Inferior parietal cortex (tissue), 1 donor: ENCODE measurements around the gene NUSAP1.
A peak's percentile ranks its signal among the peaks of the same experiment; 100 is the strongest.
"Not testable (repeated sequence)": the region's sequence is repeated elsewhere in the genome, so short reads cannot be mapped to it uniquely, and the experiment has no call there.

ENCODE experiments used
- DNase-seq: peaks from one replicate; pipeline ENCODE4 v3.0.0-alpha.2; 2016; ENCODE audit errors: extremely low spot score

NUSAP1 gene

GRCh38 chr15:41332194-41333025, at the start of gene NUSAP1, which contains the start of gene OIP5:
TSS of gene NUSAP1 (plus strand) at chr15:41332881. CDS start at chr15:41332958, 77 bp downstream.
TSS of gene OIP5 (minus strand) at chr15:41332591. CDS start at chr15:41332561, 30 bp downstream.
- DNase-seq, result peak; percentile 99

GRCh38 chr15:41282980-41283652, 49.6 kb upstream of the NUSAP1 start:
- DNase-seq, result not testable (repeated sequence)

- peak; percentile 100 for DNase-seq
Measured at GRCh38 chr15:41283653-41284426, 48.8 kb upstream of the NUSAP1 start.

GRCh38 chr15:41284427-41285177, 48.1 kb upstream of the NUSAP1 start:
- no peak for DNase-seq

- no peak for DNase-seq
Measured at GRCh38 chr15:41285285-41285684, 47.4 kb upstream of the NUSAP1 start.

- DNase-seq, result no peak
Measured at GRCh38 chr15:41286665-41287333, 45.9 kb upstream of the NUSAP1 start.

- no peak for DNase-seq
Measured at GRCh38 chr15:41288464-41288863, 44.2 kb upstream of the NUSAP1 start.

- DNase-seq, result no peak
Measured at GRCh38 chr15:41289953-41290352, 42.7 kb upstream of the NUSAP1 start.

- DNase-seq, result no peak
Measured at GRCh38 chr15:41291065-41291631, 41.5 kb upstream of the NUSAP1 start.

- no peak for DNase-seq
Measured at GRCh38 chr15:41292521-41292920, 40.2 kb upstream of the NUSAP1 start.

- DNase-seq, result not testable (repeated sequence)
Measured at GRCh38 chr15:41301139-41301538, 31.5 kb upstream of the NUSAP1 start.

- DNase-seq, result no peak
Measured at GRCh38 chr15:41301587-41301986, 31.1 kb upstream of the NUSAP1 start.

GRCh38 chr15:41304149-41304770, 28.4 kb upstream of the NUSAP1 start:
- no peak for DNase-seq

- DNase-seq, result no peak
Measured at GRCh38 chr15:41307679-41308078, 25.0 kb upstream of the NUSAP1 start.

GRCh38 chr15:41309226-41309905, 23.3 kb upstream of the NUSAP1 start:
- no peak for DNase-seq

GRCh38 chr15:41320805-41321330, 11.8 kb upstream of the NUSAP1 start:
- not testable (repeated sequence) for DNase-seq

GRCh38 chr15:41323611-41324010, 9.1 kb upstream of the NUSAP1 start:
- no peak for DNase-seq

GRCh38 chr15:41331281-41331680, 1.4 kb upstream of the NUSAP1 start:
- DNase-seq, result no peak

- no peak for DNase-seq
Measured at GRCh38 chr15:41331833-41332193, 868 bp upstream of the NUSAP1 start.
